Peyer's patch (tissue), 4 donors: ENCODE data around the gene F2RL2. TPM values are rescaled to one million over a fixed set of nuclear protein-coding genes. Genes with fewer than 3 reads are reported as not detected.
"Not testable (repeated sequence)": the region's sequence is repeated elsewhere in the genome, so short reads cannot be mapped to it uniquely, and the experiment has no call there.

Experiments used
- DNase-seq, 3 donors: peaks; one replicate each; pipeline ENCODE4 v3.0.0-alpha.2; 2017 to 2019
- H3K27ac ChIP-seq, 4 donors: fragments of 200-600 bp; sonication (generic); one replicate each; pipeline ENCODE4 v1.5.1; 2016 to 2019
- H3K27me3 ChIP-seq, 2 donors: fragments of 200-600 bp; sonication (generic); one replicate each; pipeline ENCODE4 v1.5.1; 2019
- H3K36me3 ChIP-seq, 3 donors: fragments of 200-600 bp; sonication (generic); one replicate each; pipeline ENCODE4 v1.5.1; 2016 to 2019
- H3K4me1 ChIP-seq, 4 donors: fragments of 200-600 bp; sonication (generic); one replicate each; pipeline ENCODE4 v1.5.1; 2016 to 2019
- H3K4me3 ChIP-seq, 4 donors: fragments of 200-600 bp; sonication (generic); 1 replicate in 3 of 4; 2 replicates in 1 of 4; pipeline ENCODE4 v1.5.1; 2016 to 2019; ENCODE audit warnings: mild to moderate bottlenecking in 1 of 4
- H3K9me3 ChIP-seq, 4 donors: fragments of 200-600 bp; sonication (generic); one replicate each; pipeline ENCODE4 v1.5.1; 2016 to 2019; ENCODE audit warnings: mild to moderate bottlenecking in 1 of 4
- CTCF ChIP-seq, 6 experiments: fragments of 450-650 bp in 4 of 6; fragments of 200-600 bp in 2 of 6; sonication (generic) in 1 of 6; IDR thresholded peaks; one replicate each; pipeline ENCODE4 v1.5.1; 2017 to 2019; ENCODE audit warnings: antibody characterized with exemption in 6 of 6, mild to moderate bottlenecking in 3 of 6, moderate library complexity in 1 of 6
- POLR2A ChIP-seq, 2 donors: fragments of 450-650 bp; IDR thresholded peaks; one replicate each; pipeline ENCODE4 v1.5.1; 2017; ENCODE audit warnings: antibody characterized with exemption in 2 of 2, mild to moderate bottlenecking in 2 of 2, moderate library complexity in 2 of 2
- total RNA-seq, 4 donors: library from RNA; depleted of rRNA; stranded (reverse); fragments of >200 nt; gene quantifications; one replicate each; pipeline ENCODE4 v1.1.0, GENCODE V29; 2016

The F2RL2 gene
- total RNA-seq, 4 donors from 2014 or later: 0.70 to 3.3 (median 1.1) TPM

- no peak for DNase-seq
These were observed 10.3 kb downstream of the F2RL2 start for GRCh38 chr5:76612942-76613341.

GRCh38 chr5:76610196-76610595 is 13.0 kb downstream of the F2RL2 start:
- no peaks in the 10 kb centered on the region for H3K9me3 ChIP-seq
- no peaks in the 10 kb centered on the region for H3K4me1 ChIP-seq
- no peak overlapping the region for H3K27ac ChIP-seq
- no peak overlapping the region for H3K4me3 ChIP-seq
- no peak for DNase-seq
- H3K27me3 ChIP-seq: no peaks in the 10 kb centered on the region
- peaks cover 0 to 15% (median 0%) of the 10 kb centered on the region in 3 donors for H3K36me3 ChIP-seq
- TF ChIP-seq POLR2A (IDR thresholded peaks at IDR 0.05) (no peak), CTCF (IDR thresholded peaks at IDR 0.05) (no peak)

More at GRCh38 chr5:76612942-76613341, 10.3 kb downstream of the F2RL2 start:
- H3K4me1 ChIP-seq: no peaks in the 10 kb centered on the region
- H3K36me3 ChIP-seq: peaks cover 0 to 18% (median 0%) of the 10 kb centered on the region in 3 donors
- H3K27ac ChIP-seq: no peak overlapping the region
- H3K27me3 ChIP-seq: no peaks in the 10 kb centered on the region
- no peaks in the 10 kb centered on the region for H3K9me3 ChIP-seq
- TF ChIP-seq CTCF (IDR thresholded peaks at IDR 0.05) (no peak), POLR2A (IDR thresholded peaks at IDR 0.05) (no peak)
- H3K4me3 ChIP-seq: no peak overlapping the region

GRCh38 chr5:76608833-76609232 is 14.4 kb downstream of the F2RL2 start:
- H3K9me3 ChIP-seq: no peaks in the 10 kb centered on the region
- no peak for DNase-seq
- no peak overlapping the region for H3K4me3 ChIP-seq
- no peaks in the 10 kb centered on the region for H3K27me3 ChIP-seq
- H3K4me1 ChIP-seq: no peaks in the 10 kb centered on the region
- peaks cover 0 to 15% (median 0%) of the 10 kb centered on the region in 3 donors for H3K36me3 ChIP-seq
- no peak for TF ChIP-seq POLR2A (IDR thresholded peaks at IDR 0.05)
- TF ChIP-seq CTCF (IDR thresholded peaks at IDR 0.05): no peak
- no peak overlapping the region for H3K27ac ChIP-seq

GRCh38 chr5:76607353-76607871 is 15.8 kb downstream of the F2RL2 start:
- H3K9me3 ChIP-seq: no peaks in the 10 kb centered on the region
- no peak for DNase-seq
- no peaks in the 10 kb centered on the region for H3K4me1 ChIP-seq
- H3K36me3 ChIP-seq: peaks cover 0 to 15% (median 0%) of the 10 kb centered on the region in 3 donors
- no peak for TF ChIP-seq CTCF (IDR thresholded peaks at IDR 0.05)
- no peak for TF ChIP-seq POLR2A (IDR thresholded peaks at IDR 0.05)
- no peaks in the 10 kb centered on the region for H3K27me3 ChIP-seq
- no peak overlapping the region for H3K4me3 ChIP-seq
- no peak overlapping the region for H3K27ac ChIP-seq

GRCh38 chr5:76606701-76607100 is 16.5 kb downstream of the F2RL2 start:
- no peaks in the 10 kb centered on the region for H3K27me3 ChIP-seq
- no peak overlapping the region for H3K27ac ChIP-seq
- no peak for DNase-seq
- H3K36me3 ChIP-seq: peaks cover 0 to 8% (median 0%) of the 10 kb centered on the region in 3 donors
- no peak overlapping the region for H3K4me3 ChIP-seq
- no peaks in the 10 kb centered on the region for H3K9me3 ChIP-seq
- no peaks in the 10 kb centered on the region for H3K4me1 ChIP-seq
- TF ChIP-seq CTCF (IDR thresholded peaks at IDR 0.05) (no peak), POLR2A (IDR thresholded peaks at IDR 0.05) (no peak)

GRCh38 chr5:76604838-76605237 is 18.4 kb downstream of the F2RL2 start:
- no peaks in the 10 kb centered on the region for H3K27me3 ChIP-seq
- no peaks in the 10 kb centered on the region for H3K4me1 ChIP-seq
- H3K27ac ChIP-seq: no peak overlapping the region
- DNase-seq: no peak
- H3K36me3 ChIP-seq: no peaks in the 10 kb centered on the region
- H3K9me3 ChIP-seq: no peaks in the 10 kb centered on the region
- no peak overlapping the region for H3K4me3 ChIP-seq
- TF ChIP-seq POLR2A (IDR thresholded peaks at IDR 0.05) (no peak), CTCF (IDR thresholded peaks at IDR 0.05) (no peak)

- not testable (repeated sequence) for H3K9me3 ChIP-seq, H3K27ac ChIP-seq, H3K27me3 ChIP-seq, H3K4me3 ChIP-seq, DNase-seq, H3K36me3 ChIP-seq, H3K4me1 ChIP-seq
These were observed 19.2 kb downstream of the F2RL2 start for GRCh38 chr5:76603991-76604390.
